Liver (tissue), 9 donors: ENCODE data around the gene MAPK4. TPM values are rescaled to one million over a fixed set of nuclear protein-coding genes. Genes with fewer than 3 reads are reported as not detected.

Experiments used
- DNase-seq: peaks from one replicate; pipeline ENCODE4 v3.0.0-alpha.2; 2017; ENCODE audit warnings: low spot score
- H3K27ac ChIP-seq, 2 donors: one replicate each; pipeline ENCODE4 v1.7.0; 2013; ENCODE audit warnings: inconsistent platforms in 2 of 2, low read length in 2 of 2, control low read depth in 1 of 2, low read depth in 1 of 2, mild to moderate bottlenecking in 1 of 2
- H3K27me3 ChIP-seq, 4 donors: one replicate each; pipeline versions ENCODE4 v1.6.1 to v1.7.0; 2013; ENCODE audit warnings: low read length in 3 of 4, inconsistent platforms in 1 of 4, mild to moderate bottlenecking in 1 of 4, moderate library complexity in 1 of 4; ENCODE audit not compliant: control insufficient read depth in 4 of 4, insufficient read depth in 4 of 4
- H3K36me3 ChIP-seq, 4 donors: one replicate each; pipeline versions ENCODE4 v1.6.1 to v1.7.0; 2013; ENCODE audit warnings: low read length in 3 of 4, mild to moderate bottlenecking in 3 of 4, low read depth in 1 of 4, moderate library complexity in 1 of 4; ENCODE audit not compliant: control insufficient read depth in 4 of 4, insufficient read depth in 3 of 4
- H3K4me1 ChIP-seq, 4 donors: one replicate each; pipeline versions ENCODE4 v1.6.1 to v1.7.0; 2013; ENCODE audit warnings: low read length in 3 of 4, mild to moderate bottlenecking in 3 of 4, moderate library complexity in 1 of 4; ENCODE audit not compliant: control insufficient read depth in 4 of 4, insufficient read depth in 4 of 4
- H3K4me3 ChIP-seq, 3 donors: one replicate each; pipeline versions ENCODE4 v1.6.1 to v1.7.0; 2013; ENCODE audit warnings: low read length in 3 of 3, control low read depth in 1 of 3, low read depth in 1 of 3, mild to moderate bottlenecking in 1 of 3
- H3K9ac ChIP-seq, 2 donors: one replicate each; pipeline ENCODE4 v1.7.0; 2013; ENCODE audit warnings: low read length in 2 of 2, mild to moderate bottlenecking in 2 of 2, moderate library complexity in 2 of 2, control low read depth in 1 of 2, low read depth in 1 of 2
- H3K9me3 ChIP-seq, 4 donors: one replicate each; pipeline versions ENCODE4 v1.6.1 to v1.7.0; 2013; ENCODE audit warnings: low read length in 3 of 4; ENCODE audit not compliant: control insufficient read depth in 4 of 4
- ATF3 ChIP-seq: IDR thresholded peaks from 2 replicates; pipeline ENCODE4 v1.6.1; 2016; ENCODE audit warnings: antibody characterized with exemption
- CTCF ChIP-seq: fragments of 150-350 bp; IDR thresholded peaks from 2 replicates; pipeline ENCODE4 v1.5.1; 2017; ENCODE audit warnings: improper control_type of control experiment, low read depth, low read length; ENCODE audit not compliant: missing input control
- FOXA1 ChIP-seq: IDR thresholded peaks from 2 replicates; pipeline ENCODE4 v1.6.1; 2016; ENCODE audit warnings: antibody characterized with exemption
- FOXA2 ChIP-seq: IDR thresholded peaks from 2 replicates; pipeline ENCODE4 v1.6.1; 2016; ENCODE audit warnings: antibody characterized with exemption
- HNF4A ChIP-seq, 2 donors: conservative IDR thresholded peaks; 2 replicates each; pipeline ENCODE4 v1.6.1; 2016; ENCODE audit warnings: antibody characterized with exemption in 2 of 2, mild to moderate bottlenecking in 2 of 2
- HNF4G ChIP-seq: IDR thresholded peaks from 2 replicates; pipeline ENCODE4 v1.6.1; 2016; ENCODE audit warnings: antibody characterized with exemption
- JUND ChIP-seq, 2 donors: IDR thresholded peaks; 2 replicates each; pipeline ENCODE4 v1.6.1; 2016; ENCODE audit warnings: antibody characterized with exemption in 2 of 2
- MAX ChIP-seq: IDR thresholded peaks from 2 replicates; pipeline ENCODE4 v1.6.1; 2016; ENCODE audit warnings: antibody characterized with exemption
- NR2F2 ChIP-seq: IDR thresholded peaks from 2 replicates; pipeline ENCODE4 v1.6.1; 2016; ENCODE audit warnings: antibody characterized with exemption
- RAD21 ChIP-seq, 2 donors: IDR thresholded peaks; 2 replicates each; pipeline ENCODE4 v1.6.1; 2016; ENCODE audit warnings: antibody characterized with exemption in 2 of 2, mild to moderate bottlenecking in 2 of 2
- REST ChIP-seq: IDR thresholded peaks from 2 replicates; pipeline ENCODE4 v1.6.1; 2016; ENCODE audit warnings: antibody characterized with exemption, mild to moderate bottlenecking
- RXRA ChIP-seq, 2 donors: IDR thresholded peaks; 2 replicates each; pipeline ENCODE4 v1.6.1; 2017 to 2018; ENCODE audit warnings: antibody characterized with exemption in 2 of 2, mild to moderate bottlenecking in 1 of 2
- SP1 ChIP-seq: IDR thresholded peaks from 2 replicates; pipeline ENCODE4 v1.6.1; 2018; ENCODE audit warnings: antibody characterized with exemption, mild to moderate bottlenecking
- TAF1 ChIP-seq: conservative IDR thresholded peaks from 2 replicates; pipeline ENCODE4 v1.6.1; 2016; ENCODE audit warnings: antibody characterized with exemption, mild to moderate bottlenecking
- YY1 ChIP-seq: IDR thresholded peaks from 2 replicates; pipeline ENCODE4 v1.6.1; 2016; ENCODE audit warnings: antibody characterized with exemption, mild to moderate bottlenecking
- ZBTB33 ChIP-seq: IDR thresholded peaks from 2 replicates; pipeline ENCODE4 v1.6.1; 2016; ENCODE audit warnings: antibody characterized with exemption
- WGBS: extraction: QIAGEN DNeasy Blood & Tissue Kit; methylation state at CpG from one replicate; pipeline ENCODE4 v1.1.7; 2013; 5-methylcytosine and 5-hydroxymethylcytosine counted together
- polyA plus RNA-seq, 2 donors: library from polyadenylated mRNA; stranded (reverse) in 1 of 2; unstranded in 1 of 2; fragments of 200-250 nt in 1 of 2; fragments of >200 nt in 1 of 2; fragmentation: Nextera tagmentation in 1 of 2; extraction: Ambion mirVana in 1 of 2; gene quantifications; one replicate each; pipeline versions ENCODE4 v1.2.1 to v1.2.3, GENCODE V29; 2013 to 2015
- total RNA-seq, 2 donors: library from RNA; depleted of rRNA; stranded (reverse); fragments of >200 nt; gene quantifications; one replicate each; pipeline ENCODE4 v1.2.3, GENCODE V29; 2014
- donor health status: healthy.
- donor health status: healthy.
- donor health status: healthy.
- donor health status: healthy.
- donor health status: healthy.

The MAPK4 gene
- total and polyA plus RNA-seq, 4 donors = under 0.01 to 4.9 (median 1.5) TPM

GRCh38 chr18:50727721-50728471, 168.0 kb downstream of the MAPK4 start:
- H3K27me3 ChIP-seq = no peaks in the 10 kb centered on the region
- H3K9ac ChIP-seq = no peak overlapping the region
- no peaks in the 10 kb centered on the region for H3K9me3 ChIP-seq
- H3K36me3 ChIP-seq = no peaks in the 10 kb centered on the region
- H3K4me3 ChIP-seq = no peak overlapping the region
- DNase-seq = no peak
- no peak for TF ChIP-seq FOXA2
- no peak for TF ChIP-seq JUND (IDR thresholded peaks at IDR 0.05)
- TF ChIP-seq FOXA1 = no peak
- no peak for TF ChIP-seq ZBTB33
- no peak for TF ChIP-seq TAF1
- no peak for TF ChIP-seq MAX
- TF ChIP-seq HNF4A (conservative IDR thresholded peaks at IDR 0.05) = no peak
- TF ChIP-seq SP1 = no peak
- no peak for TF ChIP-seq ATF3
- TF ChIP-seq RAD21 (IDR thresholded peaks at IDR 0.05) = no peak
- no peak for TF ChIP-seq REST
- TF ChIP-seq RXRA (IDR thresholded peaks at IDR 0.05) = no peak
- no peak for TF ChIP-seq NR2F2
- H3K4me1 ChIP-seq = no peaks in the 10 kb centered on the region
- WGBS = 92% methylated on average over 10 of the region's 10 CpGs
- H3K27ac ChIP-seq = no peak overlapping the region

- no peaks in the 10 kb centered on the region for H3K27me3 ChIP-seq
- no peak for DNase-seq
- H3K4me1 ChIP-seq = no peaks in the 10 kb centered on the region
- no peaks in the 10 kb centered on the region for H3K36me3 ChIP-seq
- H3K27ac ChIP-seq = no peak overlapping the region
- H3K9ac ChIP-seq = no peak overlapping the region
- no peaks in the 10 kb centered on the region for H3K9me3 ChIP-seq
- no peak overlapping the region for H3K4me3 ChIP-seq
- WGBS = 87% methylated on average over 46 of the region's 46 CpGs
- no peak for TF ChIP-seq FOXA2
- TF ChIP-seq YY1 = no peak
- TF ChIP-seq ZBTB33 = no peak
- no peak for TF ChIP-seq HNF4A (conservative IDR thresholded peaks at IDR 0.05)
- no peak for TF ChIP-seq ATF3
- no peak for TF ChIP-seq FOXA1
- TF ChIP-seq CTCF = no peak
- no peak for TF ChIP-seq SP1
- no peak for TF ChIP-seq HNF4G
- TF ChIP-seq REST = no peak
- TF ChIP-seq RAD21 (IDR thresholded peaks at IDR 0.05) = no peak
- no peak for TF ChIP-seq MAX
- TF ChIP-seq JUND (IDR thresholded peaks at IDR 0.05) = no peak
- no peak for TF ChIP-seq RXRA (IDR thresholded peaks at IDR 0.05)
These were observed 169.5 kb downstream of the MAPK4 start for GRCh38 chr18:50729376-50729775.
